GM19467 (cell line): ENCODE results near the gene MFAP4.

Source experiments
- ATAC-seq: cut with Tn5 transposase; IDR thresholded peaks from one replicate; pipeline ENCODE4 v1.9.1; 2021; ENCODE audit warnings: mild to moderate bottlenecking, moderate library complexity; ENCODE audit not compliant: unreplicated experiment

Gene MFAP4

DNA sequence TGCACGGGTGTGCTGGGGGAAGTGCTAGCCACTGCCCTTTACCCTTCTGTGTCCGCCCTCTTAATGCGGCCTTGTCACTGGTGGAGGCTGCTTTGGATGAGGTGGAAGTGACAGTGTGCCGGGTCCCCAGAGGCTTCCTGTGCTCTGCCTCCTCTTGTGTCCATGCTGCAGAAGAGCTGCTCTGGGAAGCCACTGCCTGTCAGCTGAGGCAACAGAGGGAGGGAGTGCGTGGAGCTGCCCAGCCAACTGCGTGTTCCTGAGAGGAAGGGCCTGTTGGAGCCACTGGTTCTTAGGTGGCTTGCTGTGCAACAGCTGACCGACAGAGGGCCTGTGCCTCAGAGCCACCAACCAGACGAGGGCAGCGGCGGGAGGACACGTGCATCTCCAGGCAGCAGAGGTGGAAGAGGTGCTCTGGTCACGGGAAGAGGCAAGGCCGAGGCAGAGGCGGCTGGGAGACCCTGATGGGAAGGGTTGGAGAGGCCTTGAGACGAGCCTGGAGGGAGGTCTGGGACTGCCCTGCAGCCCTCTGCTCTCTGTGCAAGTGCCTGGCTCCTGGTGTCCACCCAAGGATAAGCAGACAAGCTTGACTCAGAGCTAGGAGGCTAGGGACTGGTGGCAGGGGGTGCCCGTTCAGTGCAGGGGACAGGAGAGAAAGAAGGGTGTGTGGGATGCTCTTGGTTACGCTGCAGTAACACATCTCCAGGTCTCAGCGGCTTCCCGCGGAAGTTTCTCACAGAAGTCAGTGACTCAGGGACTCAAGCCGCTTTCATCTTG is 49.9 kb downstream of the MFAP4 start:
- no peak for ATAC-seq

GRCh38 chr17:19335951-19336631 is 50.9 kb downstream of the MFAP4 start:
- ATAC-seq = no peak

- no peak for ATAC-seq
Observed at GRCh38 chr17:19334331-19334730, 52.7 kb downstream of the MFAP4 start.

DNA sequence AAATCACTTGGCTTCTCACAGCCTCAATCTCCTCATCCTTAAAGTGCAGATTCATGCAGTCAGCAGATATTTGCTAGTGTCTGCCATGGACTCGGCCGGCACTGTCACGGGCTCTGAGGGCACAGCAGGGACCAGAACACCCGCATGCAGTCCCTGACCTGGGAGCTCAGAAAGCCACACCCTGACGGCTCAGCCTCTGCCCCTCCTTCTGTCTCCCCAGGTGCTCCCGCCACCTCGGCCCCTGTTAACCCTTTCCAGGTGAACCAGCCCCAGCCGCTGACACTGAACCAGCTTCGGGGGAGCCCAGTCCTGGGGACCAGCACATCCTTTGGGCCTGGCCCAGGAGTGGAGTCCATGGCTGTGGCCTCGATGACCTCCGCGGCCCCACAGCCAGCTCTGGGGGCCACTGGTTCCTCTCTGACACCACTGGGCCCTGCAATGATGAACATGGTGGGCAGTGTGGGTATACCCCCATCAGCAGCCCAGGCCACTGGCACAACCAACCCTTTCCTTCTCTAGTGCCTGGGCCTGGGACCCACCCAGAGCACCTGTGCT is 53.2 kb downstream of the MFAP4 start:
- no peak for ATAC-seq
